ENCODE data around the gene ARRDC2.
"Not testable (repeated sequence)": the region's sequence is repeated elsewhere in the genome, so short reads cannot be mapped to it uniquely, and the experiment has no call there.

ARRDC2 gene

GRCh38 chr19:18016209-18016910, 8.4 kb downstream of the ARRDC2 start:
- no peak for DNase-seq

GRCh38 chr19:18017275-18018083, 9.5 kb downstream of the ARRDC2 start:
- DNase-seq = peak in 1 of 56 donors; percentile 18

- DNase-seq = peak in 55 of 56 donors; percentile 35 to 95 (median 79)
Observed at GRCh38 chr19:18020212-18021085, 12.5 kb downstream of the ARRDC2 start.

GRCh38 chr19:18021121-18021755, 13.3 kb downstream of the ARRDC2 start:
- DNase-seq = peak in 51 of 56 donors; percentile 14 to 85 (median 65)

- DNase-seq = peak in 33 of 56 donors; percentile 10 to 76 (median 36)
Observed at GRCh38 chr19:18023622-18024251, 15.8 kb downstream of the ARRDC2 start.

GRCh38 chr19:18027151-18027550, 19.2 kb downstream of the ARRDC2 start:
- DNase-seq = no peak

- DNase-seq = peak in 27 of 56 donors; percentile 7 to 93 (median 31)
Observed at GRCh38 chr19:18029617-18030338, 21.8 kb downstream of the ARRDC2 start.

- DNase-seq = peak in 1 of 56 donors; percentile 25
Observed at GRCh38 chr19:18031401-18031800, 23.4 kb downstream of the ARRDC2 start.

- not testable (repeated sequence) for DNase-seq
Observed at GRCh38 chr19:18032102-18032501, 24.1 kb downstream of the ARRDC2 start.

- DNase-seq = no peak
Observed at GRCh38 chr19:18041054-18041453, 33.1 kb downstream of the ARRDC2 start.

GRCh38 chr19:18043676-18044075, 35.7 kb downstream of the ARRDC2 start:
- no peak for DNase-seq

- DNase-seq = peak in 47 of 56 donors; percentile 4 to 79 (median 35)
Observed at GRCh38 chr19:18044825-18045304, 36.9 kb downstream of the ARRDC2 start.

GRCh38 chr19:18045307-18046050, 37.5 kb downstream of the ARRDC2 start:
- DNase-seq = no peak

- peak in 1 of 56 donors; percentile 3 for DNase-seq
Observed at GRCh38 chr19:18046059-18046718, 38.2 kb downstream of the ARRDC2 start.

GRCh38 chr19:18049385-18049784, 41.4 kb downstream of the ARRDC2 start:
- DNase-seq = peak in 46 of 56 donors; percentile 5 to 84 (median 56)

- no peak for DNase-seq
Observed at GRCh38 chr19:18051887-18052286, 43.9 kb downstream of the ARRDC2 start.

GRCh38 chr19:18053576-18054219, 45.7 kb downstream of the ARRDC2 start:
- no peak for DNase-seq

- DNase-seq = no peak
Observed at GRCh38 chr19:18055967-18056366, 48.0 kb downstream of the ARRDC2 start.

Data from amygdala (tissue), 56 donors.